Measurements from ENCODE around the gene TNS3.
A peak's percentile ranks its signal among the peaks of the same experiment; 100 is the strongest.

Gene TNS3

GRCh38 chr7:47507522-47507921 lies 74.4 kb downstream of the TNS3 start:
- Histone ChIP-seq H3K4me1 (ENCODE audit: control extremely low read depth in 1 of 4, control insufficient read depth in 4 of 4, insufficient read depth in 4 of 4, low read length in 3 of 4) (peaks cover 2 to 56% (median 50%) of the 10 kb centered on the region in 4 experiments), H3K4me3 (ENCODE audit: control insufficient read depth in 1 of 7, extremely low read depth in 1 of 7, insufficient read depth in 4 of 7, low read depth in 2 of 7, low read length in 6 of 7) (no peak overlapping the region), H3K27me3 (replicated peaks in 2 of 5; ENCODE audit: control insufficient read depth in 4 of 5, insufficient read depth in 5 of 5, low read length in 4 of 5) (no peaks in the 10 kb centered on the region), H3K27ac (ENCODE audit: insufficient read depth in 1 of 2, low read depth in 1 of 2, low read length in 2 of 2, poor library complexity in 1 of 2, severe bottlenecking in 2 of 2) (no peak overlapping the region), H3K9me3 (ENCODE audit: control extremely low read depth in 1 of 5, control insufficient read depth in 4 of 5, insufficient read depth in 2 of 5, low read depth in 1 of 5, low read length in 4 of 5) (peaks cover 0 to 9% (median 0%) of the 10 kb centered on the region in 5 experiments), H3K36me3 (ENCODE audit: control insufficient read depth in 4 of 4, insufficient read depth in 4 of 4, low read length in 3 of 4) (peaks cover 0 to 48% (median 24%) of the 10 kb centered on the region in 4 experiments)
- no peak for DNase-seq
- POLR2A ChIA-PET, result no interaction called here
- CTCF ChIA-PET, result interaction anchor here (0.9 to 15.4 kb wide), 5 partner anchors 9 to 140 kb away, joined by 3 to 169 read pairs (median 4); no protein-coding TSS in a partner anchor
- 100% methylated on average over 6 of the region's 9 CpGs for WGBS (ENCODE audit: insufficient coverage)

GRCh38 chr7:47506382-47507339 lies 75.2 kb downstream of the TNS3 start:
- Histone ChIP-seq H3K27me3 (replicated peaks in 2 of 5; ENCODE audit: control insufficient read depth in 4 of 5, insufficient read depth in 5 of 5, low read length in 4 of 5) (no peaks in the 10 kb centered on the region), H3K36me3 (ENCODE audit: control insufficient read depth in 4 of 4, insufficient read depth in 4 of 4, low read length in 3 of 4) (peaks cover 0 to 42% (median 21%) of the 10 kb centered on the region in 4 experiments), H3K4me3 (ENCODE audit: control insufficient read depth in 1 of 7, extremely low read depth in 1 of 7, insufficient read depth in 4 of 7, low read depth in 2 of 7, low read length in 6 of 7) (no peak overlapping the region), H3K27ac (ENCODE audit: insufficient read depth in 1 of 2, low read depth in 1 of 2, low read length in 2 of 2, poor library complexity in 1 of 2, severe bottlenecking in 2 of 2) (no peak overlapping the region), H3K4me1 (ENCODE audit: control extremely low read depth in 1 of 4, control insufficient read depth in 4 of 4, insufficient read depth in 4 of 4, low read length in 3 of 4) (peaks cover 2 to 63% (median 53%) of the 10 kb centered on the region in 4 experiments), H3K9me3 (ENCODE audit: control extremely low read depth in 1 of 5, control insufficient read depth in 4 of 5, insufficient read depth in 2 of 5, low read depth in 1 of 5, low read length in 4 of 5) (peaks cover 0 to 9% (median 0%) of the 10 kb centered on the region in 5 experiments)
- 100% methylated on average over 9 of the region's 14 CpGs for WGBS (ENCODE audit: insufficient coverage)
- DNase-seq, result no peak
- ChIA-PET POLR2A (interaction anchor here (1.0 kb wide), 1 partner anchor 38 kb away, joined by 3 read pairs; no protein-coding TSS in a partner anchor), CTCF (interaction anchor here (0.9 to 15.4 kb wide), 4 partner anchors 10 to 141 kb away, joined by 3 to 169 read pairs (median 10); no protein-coding TSS in a partner anchor)

- 61% methylated on average over 11 of the region's 12 CpGs for WGBS (ENCODE audit: insufficient coverage)
- peaks cover 2 to 75% (median 62%) of the 10 kb centered on the region in 4 experiments for H3K4me1 ChIP-seq (ENCODE audit: control extremely low read depth in 1 of 4, control insufficient read depth in 4 of 4, insufficient read depth in 4 of 4, low read length in 3 of 4)
- peak overlapping the region; percentile 41 to 73 for H3K27ac ChIP-seq (ENCODE audit: insufficient read depth in 1 of 2, low read depth in 1 of 2, low read length in 2 of 2, poor library complexity in 1 of 2, severe bottlenecking in 2 of 2)
- peak in 1 of 3 donors; percentile 35 for DNase-seq
- ChIA-PET CTCF (interaction anchor here (0.5 to 15.4 kb wide), 6 partner anchors 10 to 89 kb away, joined by 3 to 169 read pairs (median 4); no protein-coding TSS in a partner anchor), POLR2A (interaction anchor here (1.0 to 1.3 kb wide), 2 partner anchors 10 to 16 kb away, joined by 3 to 5 read pairs; no protein-coding TSS in a partner anchor)
- peaks cover 0 to 40% (median 18%) of the 10 kb centered on the region in 4 experiments for H3K36me3 ChIP-seq (ENCODE audit: control insufficient read depth in 4 of 4, insufficient read depth in 4 of 4, low read length in 3 of 4)
- no peak overlapping the region for H3K4me3 ChIP-seq (ENCODE audit: control insufficient read depth in 1 of 7, extremely low read depth in 1 of 7, insufficient read depth in 4 of 7, low read depth in 2 of 7, low read length in 6 of 7)
- peaks cover 0 to 9% (median 0%) of the 10 kb centered on the region in 5 experiments for H3K9me3 ChIP-seq (ENCODE audit: control extremely low read depth in 1 of 5, control insufficient read depth in 4 of 5, insufficient read depth in 2 of 5, low read depth in 1 of 5, low read length in 4 of 5)
- H3K27me3 ChIP-seq (replicated peaks in 2 of 5; ENCODE audit: control insufficient read depth in 4 of 5, insufficient read depth in 5 of 5, low read length in 4 of 5), result no peaks in the 10 kb centered on the region
These were observed 76.5 kb downstream of the TNS3 start for GRCh38 chr7:47505312-47506007.

GRCh38 chr7:47504551-47505311 lies 77.2 kb downstream of the TNS3 start:
- Histone ChIP-seq H3K9me3 (ENCODE audit: control extremely low read depth in 1 of 5, control insufficient read depth in 4 of 5, insufficient read depth in 2 of 5, low read depth in 1 of 5, low read length in 4 of 5) (peaks cover 0 to 9% (median 0%) of the 10 kb centered on the region in 5 experiments), H3K36me3 (ENCODE audit: control insufficient read depth in 4 of 4, insufficient read depth in 4 of 4, low read length in 3 of 4) (peaks cover 0 to 40% (median 16%) of the 10 kb centered on the region in 4 experiments), H3K4me3 (ENCODE audit: control insufficient read depth in 1 of 7, extremely low read depth in 1 of 7, insufficient read depth in 4 of 7, low read depth in 2 of 7, low read length in 6 of 7) (no peak overlapping the region), H3K27me3 (replicated peaks in 2 of 5; ENCODE audit: control insufficient read depth in 4 of 5, insufficient read depth in 5 of 5, low read length in 4 of 5) (no peaks in the 10 kb centered on the region), H3K4me1 (ENCODE audit: control extremely low read depth in 1 of 4, control insufficient read depth in 4 of 4, insufficient read depth in 4 of 4, low read length in 3 of 4) (peaks cover 2 to 82% (median 69%) of the 10 kb centered on the region in 4 experiments), H3K27ac (ENCODE audit: insufficient read depth in 1 of 2, low read depth in 1 of 2, low read length in 2 of 2, poor library complexity in 1 of 2, severe bottlenecking in 2 of 2) (peak overlapping the region; percentile 41 to 73)
- ChIA-PET POLR2A (interaction anchor here (1.0 to 1.3 kb wide), 3 partner anchors 9 to 17 kb away, joined by 3 to 5 read pairs (median 3); no protein-coding TSS in a partner anchor), CTCF (interaction anchor here (0.8 to 15.4 kb wide), 5 partner anchors 8 to 66 kb away, joined by 3 to 169 read pairs (median 4); no protein-coding TSS in a partner anchor)
- WGBS (ENCODE audit: insufficient coverage), result 100% methylated on average over 8 of the region's 14 CpGs
- DNase-seq, result no peak

- ChIA-PET POLR2A (interaction anchor here (0.6 to 1.5 kb wide), 3 partner anchors 9 to 60 kb away, joined by 3 to 4 read pairs (median 3); no protein-coding TSS in a partner anchor), CTCF (interaction anchor here (1.1 to 15.4 kb wide), 4 partner anchors 10 to 31 kb away, joined by 3 to 169 read pairs (median 14); no protein-coding TSS in a partner anchor)
- Histone ChIP-seq H3K27ac (ENCODE audit: insufficient read depth in 1 of 2, low read depth in 1 of 2, low read length in 2 of 2, poor library complexity in 1 of 2, severe bottlenecking in 2 of 2) (peak overlapping the region; percentile 59 to 73), H3K4me1 (ENCODE audit: control extremely low read depth in 1 of 4, control insufficient read depth in 4 of 4, insufficient read depth in 4 of 4, low read length in 3 of 4) (peaks cover 2 to 89% (median 78%) of the 10 kb centered on the region in 4 experiments), H3K36me3 (ENCODE audit: control insufficient read depth in 4 of 4, insufficient read depth in 4 of 4, low read length in 3 of 4) (peaks cover 0 to 30% (median 7%) of the 10 kb centered on the region in 4 experiments), H3K4me3 (ENCODE audit: control insufficient read depth in 1 of 7, extremely low read depth in 1 of 7, insufficient read depth in 4 of 7, low read depth in 2 of 7, low read length in 6 of 7) (peak overlapping the region in 1 of 7 experiments; percentile 39), H3K27me3 (replicated peaks in 2 of 5; ENCODE audit: control insufficient read depth in 4 of 5, insufficient read depth in 5 of 5, low read length in 4 of 5) (no peaks in the 10 kb centered on the region), H3K9me3 (ENCODE audit: control extremely low read depth in 1 of 5, control insufficient read depth in 4 of 5, insufficient read depth in 2 of 5, low read depth in 1 of 5, low read length in 4 of 5) (no peaks in the 10 kb centered on the region)
- peak; percentile 50 to 88 (median 82) for DNase-seq
These were observed 78.6 kb downstream of the TNS3 start for GRCh38 chr7:47503281-47503680.
